Natural killer cell (primary cell): Measurements from ENCODE around the gene KLHL30. TPM values are rescaled to one million over a fixed set of nuclear protein-coding genes. Genes with fewer than 3 reads are reported as not detected.

ENCODE experiments used
- ATAC-seq, 3 donors: fragments of 150-1000 bp in 2 of 3; fragments of 200-7000 bp in 1 of 3; cut with Tn5 transposase; 1 replicate in 1 of 3; 2 replicates in 2 of 3; pipeline ENCODE4 v1.10.0; 2021; ENCODE audit warnings: mild to moderate bottlenecking in 2 of 3, moderate library complexity in 2 of 3
- DNase-seq, 2 donors: peaks; one replicate each; pipeline versions ENCODE4 v3.0.0 to v3.0.0-alpha.2; 2013 to 2021; ENCODE audit warnings: mixed read lengths in 1 of 2
- H3K27ac ChIP-seq: one replicate; pipeline ENCODE4 v1.5.1; 2013; ENCODE audit warnings: mild to moderate bottlenecking, low read length
- H3K27me3 ChIP-seq: one replicate; pipeline ENCODE4 v1.6.1; 2013; ENCODE audit warnings: low read length; ENCODE audit not compliant: control insufficient read depth, insufficient read depth
- H3K36me3 ChIP-seq: one replicate; pipeline ENCODE4 v1.6.1; 2013; ENCODE audit warnings: low read length; ENCODE audit not compliant: control insufficient read depth, insufficient read depth
- H3K4me1 ChIP-seq: one replicate; pipeline ENCODE4 v1.6.1; 2013; ENCODE audit warnings: low read length; ENCODE audit not compliant: control insufficient read depth, insufficient read depth
- H3K4me3 ChIP-seq: one replicate; pipeline ENCODE4 v1.5.1; 2013; ENCODE audit warnings: low read length
- H3K9me3 ChIP-seq: one replicate; pipeline ENCODE4 v1.6.1; 2013; ENCODE audit warnings: low read length; ENCODE audit not compliant: control insufficient read depth, insufficient read depth
- H3K27ac Mint-ChIP-seq, 2 donors: one replicate each; pipeline ENCODE4 v1.8.0; 2022; ENCODE audit warnings: mild to moderate bottlenecking in 2 of 2, mixed read lengths in 2 of 2, moderate library complexity in 1 of 2
- H3K27me3 Mint-ChIP-seq, 2 donors: one replicate each; pipeline ENCODE4 v1.8.0; 2022; ENCODE audit warnings: low read depth in 2 of 2, mixed read lengths in 2 of 2
- H3K36me3 Mint-ChIP-seq: one replicate; pipeline ENCODE4 v1.8.0; 2022; ENCODE audit warnings: mixed read lengths
- H3K4me1 Mint-ChIP-seq, 2 donors: one replicate each; pipeline ENCODE4 v1.8.0; 2022; ENCODE audit warnings: mixed read lengths in 2 of 2
- H3K4me3 Mint-ChIP-seq: one replicate; pipeline ENCODE4 v1.8.0; 2022; ENCODE audit warnings: mild to moderate bottlenecking, moderate library complexity, mixed read lengths
- H3K9me3 Mint-ChIP-seq, 2 donors: one replicate each; pipeline ENCODE4 v1.8.0; 2022; ENCODE audit warnings: mixed read lengths in 2 of 2
- WGBS: methylation state at CpG from one replicate; pipeline ENCODE4 v1.1.7; 2013; ENCODE audit warnings: missing lambda C conversion rate; ENCODE audit not compliant: insufficient coverage; 5-methylcytosine and 5-hydroxymethylcytosine counted together
- intact Hi-C: fragments of 100-400 bp; cut with micrococcal nuclease; formaldehyde crosslinking; loops from one replicate; pipeline ENCODE4 v1.14.2; 2022
- total RNA-seq, 4 donors: library from RNA; stranded (reverse); fragments of 120-200 nt in 1 of 4; gene quantifications; one replicate each; pipeline versions ENCODE4 v1.2.3 to v1.2.4, GENCODE V29; 2013 to 2022
- TF ChIP-seq, protein P1 (sequence below): fragments of 200-600 bp; IDR thresholded peaks from one replicate; pipeline ENCODE4 v1.8.0; 2022; ENCODE audit warnings: antibody characterized with exemption

Gene KLHL30
- total RNA-seq, 3 donors from 2014 or later (not counting 1 experiment from before 2014, with no cell fraction given), result not detected

DNA sequence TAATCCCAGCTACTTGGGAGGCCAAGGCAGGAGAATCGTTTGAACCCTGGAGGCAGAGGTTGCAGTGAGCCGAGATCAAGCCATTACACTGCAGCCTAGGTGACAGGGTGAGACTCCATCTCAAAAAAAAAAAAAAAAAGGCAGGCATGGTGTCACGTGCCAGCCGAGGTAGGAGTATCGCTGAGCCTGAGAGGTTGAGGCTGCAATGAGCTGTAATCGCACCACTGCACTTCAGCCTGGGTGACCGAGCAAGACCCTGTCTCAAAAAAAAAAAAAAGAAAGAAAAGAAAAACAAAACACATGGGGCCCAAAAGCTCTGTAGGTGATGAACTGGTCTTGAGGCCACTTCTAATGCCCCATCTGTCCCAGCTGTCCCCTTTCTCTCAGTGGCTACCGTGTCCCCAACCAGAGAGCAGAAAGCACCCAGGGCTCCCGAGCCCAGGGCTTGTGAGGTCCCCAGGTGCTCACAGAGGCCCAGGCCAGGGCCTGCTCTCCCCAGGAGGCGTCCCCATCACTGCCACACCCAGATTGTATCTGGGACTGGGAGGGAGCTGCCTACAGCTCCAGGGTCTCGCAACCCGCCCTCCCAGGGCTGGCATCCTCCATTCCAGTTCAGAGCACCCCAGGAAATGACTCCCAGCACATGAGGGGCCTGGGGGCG, 8.5 kb downstream of the KLHL30 start:
- intact Hi-C loops, result no loop called here
- TF ChIP-seq, protein P1, sequence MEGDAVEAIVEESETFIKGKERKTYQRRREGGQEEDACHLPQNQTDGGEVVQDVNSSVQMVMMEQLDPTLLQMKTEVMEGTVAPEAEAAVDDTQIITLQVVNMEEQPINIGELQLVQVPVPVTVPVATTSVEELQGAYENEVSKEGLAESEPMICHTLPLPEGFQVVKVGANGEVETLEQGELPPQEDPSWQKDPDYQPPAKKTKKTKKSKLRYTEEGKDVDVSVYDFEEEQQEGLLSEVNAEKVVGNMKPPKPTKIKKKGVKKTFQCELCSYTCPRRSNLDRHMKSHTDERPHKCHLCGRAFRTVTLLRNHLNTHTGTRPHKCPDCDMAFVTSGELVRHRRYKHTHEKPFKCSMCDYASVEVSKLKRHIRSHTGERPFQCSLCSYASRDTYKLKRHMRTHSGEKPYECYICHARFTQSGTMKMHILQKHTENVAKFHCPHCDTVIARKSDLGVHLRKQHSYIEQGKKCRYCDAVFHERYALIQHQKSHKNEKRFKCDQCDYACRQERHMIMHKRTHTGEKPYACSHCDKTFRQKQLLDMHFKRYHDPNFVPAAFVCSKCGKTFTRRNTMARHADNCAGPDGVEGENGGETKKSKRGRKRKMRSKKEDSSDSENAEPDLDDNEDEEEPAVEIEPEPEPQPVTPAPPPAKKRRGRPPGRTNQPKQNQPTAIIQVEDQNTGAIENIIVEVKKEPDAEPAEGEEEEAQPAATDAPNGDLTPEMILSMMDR, result no peak
- WGBS, result 87% methylated on average over 13 of the region's 13 CpGs
- no peaks in the 10 kb centered on the region for H3K9me3 ChIP-seq
- peaks cover under 1% of the 10 kb centered on the region in 2 donors for H3K4me1 Mint-ChIP-seq
- no peaks in the 10 kb centered on the region for H3K27me3 Mint-ChIP-seq
- no peaks in the 10 kb centered on the region for H3K36me3 Mint-ChIP-seq
- no peak overlapping the region for H3K4me3 Mint-ChIP-seq
- H3K27me3 ChIP-seq, result no peaks in the 10 kb centered on the region
- ATAC-seq (no peak), DNase-seq (no peak)
- H3K27ac Mint-ChIP-seq, result no peak overlapping the region
- H3K4me3 ChIP-seq, result no peak overlapping the region
- no peaks in the 10 kb centered on the region for H3K36me3 ChIP-seq
- no peaks in the 10 kb centered on the region for H3K9me3 Mint-ChIP-seq
- H3K4me1 ChIP-seq, result peaks cover under 1% of the 10 kb centered on the region
- no peak overlapping the region for H3K27ac ChIP-seq

DNA sequence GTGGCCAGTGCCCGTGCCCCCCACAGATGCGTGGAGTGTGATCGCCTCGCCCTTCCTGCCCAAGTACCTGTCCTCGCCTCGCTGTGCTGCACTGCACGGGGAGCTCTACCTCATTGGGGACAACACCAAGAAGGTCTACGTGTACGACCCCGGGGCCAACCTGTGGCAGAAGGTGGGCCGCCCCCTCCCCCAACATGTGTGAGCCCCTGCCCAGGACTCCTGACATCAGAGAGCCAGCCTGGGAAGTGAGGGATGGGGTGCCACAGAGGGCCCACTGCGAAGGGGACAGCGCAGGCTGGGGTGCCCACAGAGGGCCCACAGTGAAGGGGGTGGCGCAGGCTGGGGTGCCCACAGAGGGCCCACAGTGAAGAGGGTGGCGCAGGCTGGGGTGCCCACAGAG, 10.5 kb downstream of the KLHL30 start:
- Mint-ChIP-seq H3K9me3 (no peaks in the 10 kb centered on the region), H3K27me3 (no peaks in the 10 kb centered on the region), H3K4me1 (no peaks in the 10 kb centered on the region), H3K27ac (no peak overlapping the region), H3K4me3 (no peak overlapping the region), H3K36me3 (no peaks in the 10 kb centered on the region)
- no peak overlapping the region for H3K27ac ChIP-seq
- ATAC-seq, result no peak
- H3K4me1 ChIP-seq, result no peaks in the 10 kb centered on the region
- no peaks in the 10 kb centered on the region for H3K9me3 ChIP-seq
- TF ChIP-seq, protein P1, result no peak
- WGBS, result 81% methylated on average over 15 of the region's 15 CpGs
- intact Hi-C loops, result no loop called here
- H3K36me3 ChIP-seq, result no peaks in the 10 kb centered on the region
- no peak for DNase-seq
- H3K4me3 ChIP-seq, result no peak overlapping the region
- H3K27me3 ChIP-seq, result no peaks in the 10 kb centered on the region

DNA sequence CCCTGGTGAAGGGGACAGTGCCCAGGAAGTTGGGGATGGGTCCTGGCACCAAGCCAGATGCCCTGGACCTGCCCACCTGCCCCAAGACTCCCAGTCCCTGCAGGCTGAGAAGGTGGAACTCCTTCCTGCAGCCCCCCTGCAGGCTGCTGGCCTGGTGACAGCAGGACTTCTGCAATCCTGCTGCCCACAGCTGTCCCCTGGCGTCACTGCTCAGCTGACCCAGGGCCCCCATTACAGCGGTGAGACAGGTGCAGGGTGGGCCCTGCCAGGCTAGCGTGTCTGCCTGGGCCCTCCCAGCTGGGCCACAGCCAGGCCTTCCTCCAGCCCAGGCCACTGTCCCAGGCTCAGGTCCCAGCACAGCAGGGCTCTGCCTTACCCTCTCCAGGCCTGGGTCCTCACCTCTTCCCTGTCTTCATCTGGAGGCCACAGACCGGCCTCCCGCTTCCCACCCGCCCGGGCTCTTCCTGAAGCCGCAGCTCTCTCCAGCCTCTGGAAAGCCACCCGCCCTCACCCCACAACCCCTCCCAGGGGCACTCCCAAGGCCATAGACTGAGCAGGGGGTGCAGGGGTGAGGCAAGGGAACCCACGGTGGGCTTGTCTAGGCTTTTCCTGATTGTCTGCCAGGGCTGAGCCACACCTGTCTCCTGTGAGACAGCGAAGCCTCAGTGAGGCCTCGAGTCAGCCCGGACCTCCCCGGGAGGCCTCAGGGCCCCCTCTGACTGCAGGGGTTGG, 11.5 kb downstream of the KLHL30 start:
- H3K4me3 Mint-ChIP-seq, result no peak overlapping the region
- H3K9me3 Mint-ChIP-seq, result no peaks in the 10 kb centered on the region
- Histone ChIP-seq H3K27ac (no peak overlapping the region), H3K36me3 (no peaks in the 10 kb centered on the region), H3K4me3 (no peak overlapping the region), H3K4me1 (no peaks in the 10 kb centered on the region), H3K27me3 (no peaks in the 10 kb centered on the region), H3K9me3 (no peaks in the 10 kb centered on the region)
- H3K4me1 Mint-ChIP-seq, result no peaks in the 10 kb centered on the region
- ATAC-seq (no peak), DNase-seq (no peak)
- intact Hi-C loops, result no loop called here
- no peaks in the 10 kb centered on the region for H3K27me3 Mint-ChIP-seq
- TF ChIP-seq, protein P1, result no peak
- H3K36me3 Mint-ChIP-seq, result no peaks in the 10 kb centered on the region
- no peak overlapping the region for H3K27ac Mint-ChIP-seq
- 86% methylated on average over 14 of the region's 14 CpGs for WGBS
